H9 (cell line): ENCODE measurements around the gene TUT4. TPM values are rescaled to one million over a fixed set of nuclear protein-coding genes. Genes with fewer than 3 reads are reported as not detected.

Experiments
- DNase-seq: peaks from one replicate; pipeline ENCODE4 v3.0.0-alpha.2; 2017
- H2AFZ ChIP-seq: one replicate; pipeline ENCODE4 v1.6.1; 2013; ENCODE audit warnings: mild to moderate bottlenecking, low read length, control low read depth, moderate library complexity
- H2AK5ac ChIP-seq: 2 replicates; pipeline ENCODE4 v1.6.1; 2013; ENCODE audit warnings: low read length, control low read depth, mixed read lengths; ENCODE audit not compliant: insufficient read length
- H2BK120ac ChIP-seq: one replicate; pipeline ENCODE4 v1.6.1; 2013; ENCODE audit warnings: low read depth, mild to moderate bottlenecking, low read length, control low read depth, inconsistent platforms; ENCODE audit not compliant: poor library complexity, severe bottlenecking
- H2BK12ac ChIP-seq: 2 replicates; pipeline ENCODE4 v1.6.1; 2013; ENCODE audit warnings: low read length, control low read depth, mixed read lengths, low read depth; ENCODE audit not compliant: insufficient read length
- H2BK15ac ChIP-seq: 2 replicates; pipeline ENCODE4 v1.6.1; 2013; ENCODE audit warnings: low read depth, low read length, control low read depth
- H2BK20ac ChIP-seq: one replicate; pipeline ENCODE4 v1.6.1; 2013; ENCODE audit warnings: low read depth, mild to moderate bottlenecking, low read length, control low read depth, inconsistent platforms; ENCODE audit not compliant: poor library complexity, severe bottlenecking
- H2BK5ac ChIP-seq: 2 replicates; pipeline ENCODE4 v1.6.1; 2013; ENCODE audit warnings: low read length, control low read depth, mixed read lengths; ENCODE audit not compliant: insufficient read length
- H3K14ac ChIP-seq: 2 replicates; pipeline ENCODE4 v1.6.1; 2013; ENCODE audit warnings: low read length, control low read depth; ENCODE audit not compliant: insufficient read depth
- H3K18ac ChIP-seq: 2 replicates; pipeline ENCODE4 v1.6.1; 2013; ENCODE audit warnings: low read depth, mild to moderate bottlenecking, mixed read lengths, low read length, control low read depth; ENCODE audit not compliant: insufficient read length
- H3K23ac ChIP-seq: 2 replicates; pipeline ENCODE4 v1.6.1; 2013; ENCODE audit warnings: low read length, control low read depth, mixed read lengths, low read depth; ENCODE audit not compliant: insufficient read length
- H3K23me2 ChIP-seq: 2 replicates; pipeline ENCODE4 v1.6.1; 2013; ENCODE audit warnings: low read depth, mild to moderate bottlenecking, mixed read lengths, low read length, control low read depth; ENCODE audit not compliant: insufficient read length, poor library complexity, severe bottlenecking
- H3K27ac ChIP-seq: 2 replicates; pipeline ENCODE4 v1.5.1; 2013; ENCODE audit warnings: low read length, control low read depth, mixed read lengths, low read depth; ENCODE audit not compliant: insufficient read length
- H3K27me3 ChIP-seq: 2 replicates; pipeline ENCODE4 v1.6.1; 2013; ENCODE audit warnings: low read length, control low read depth, inconsistent platforms; ENCODE audit not compliant: insufficient read depth
- H3K4ac ChIP-seq: 2 replicates; pipeline ENCODE4 v1.6.1; 2013; ENCODE audit warnings: low read depth, mild to moderate bottlenecking, control low read depth, inconsistent platforms, low read length, moderate library complexity
- H3K4me1 ChIP-seq: 2 replicates; pipeline ENCODE4 v1.6.1; 2013; ENCODE audit warnings: low read length, control low read depth, inconsistent platforms; ENCODE audit not compliant: insufficient read depth
- H3K4me2 ChIP-seq: 2 replicates; pipeline ENCODE4 v1.6.1; 2013; ENCODE audit warnings: low read length, control low read depth, mixed read lengths; ENCODE audit not compliant: insufficient read length, insufficient read depth
- H3K56ac ChIP-seq: 2 replicates; pipeline ENCODE4 v1.6.1; 2013; ENCODE audit warnings: low read depth, mild to moderate bottlenecking, mixed read lengths, low read length, control low read depth; ENCODE audit not compliant: insufficient read length
- H3K79me1 ChIP-seq: 2 replicates; pipeline ENCODE4 v1.6.1; 2013; ENCODE audit warnings: low read depth, mild to moderate bottlenecking, moderate library complexity, low read length, control low read depth, inconsistent platforms; ENCODE audit not compliant: insufficient read depth, poor library complexity, severe bottlenecking
- H3K79me2 ChIP-seq: 2 replicates; pipeline ENCODE4 v1.6.1; 2013; ENCODE audit warnings: low read length, control low read depth, inconsistent platforms; ENCODE audit not compliant: insufficient read depth
- H3K9ac ChIP-seq: 2 replicates; pipeline ENCODE4 v1.6.1; 2013; ENCODE audit warnings: low read length, control low read depth, mixed read lengths; ENCODE audit not compliant: insufficient read length; ENCODE audit errors: extremely low read depth
- H3K9me3 ChIP-seq: one replicate; pipeline ENCODE4 v1.6.1; 2013; ENCODE audit warnings: low read depth, low read length, inconsistent platforms; ENCODE audit not compliant: control insufficient read depth
- H3T11ph ChIP-seq: one replicate; pipeline ENCODE4 v1.6.1; 2013; ENCODE audit warnings: mild to moderate bottlenecking, low read length, control low read depth, inconsistent platforms
- H4K20me1 ChIP-seq: one replicate; pipeline ENCODE4 v1.6.1; 2013; ENCODE audit not compliant: control insufficient read depth, insufficient read length, insufficient read depth
- H4K5ac ChIP-seq: 2 replicates; pipeline ENCODE4 v1.6.1; 2013; ENCODE audit warnings: low read depth, mild to moderate bottlenecking, mixed read lengths, low read length, control low read depth; ENCODE audit not compliant: insufficient read length
- H4K8ac ChIP-seq: replicated peaks from 2 replicates; pipeline ENCODE4 v1.6.1; 2013; ENCODE audit warnings: low read length, control low read depth, mixed read lengths, low read depth; ENCODE audit not compliant: insufficient read length
- H4K91ac ChIP-seq: 2 replicates; pipeline ENCODE4 v1.6.1; 2013; ENCODE audit warnings: low read depth, mild to moderate bottlenecking, moderate library complexity, mixed read lengths, low read length, control low read depth; ENCODE audit not compliant: insufficient read length
- H3K27ac Mint-ChIP-seq, 3 experiments: 2 replicates in 2 of 3; 3 replicates in 1 of 3; pipeline ENCODE4 v1.8.0; 2020 to 2021; ENCODE audit warnings: mixed read lengths in 3 of 3, mild to moderate bottlenecking in 1 of 3, moderate library complexity in 1 of 3
- H3K27me3 Mint-ChIP-seq: 2 replicates; pipeline ENCODE4 v1.8.0; 2021; ENCODE audit warnings: low read depth, mild to moderate bottlenecking, moderate library complexity, mixed read lengths
- H3K36me3 Mint-ChIP-seq, 3 experiments: 2 replicates in 2 of 3; 3 replicates in 1 of 3; pipeline ENCODE4 v1.8.0; 2020 to 2021; ENCODE audit warnings: low read depth in 3 of 3, mixed read lengths in 3 of 3; ENCODE audit not compliant: insufficient read depth in 1 of 3
- H3K4me1 Mint-ChIP-seq, 2 experiments: 2 replicates each; pipeline ENCODE4 v1.8.0; 2020; ENCODE audit warnings: mixed read lengths in 2 of 2
- H3K4me3 Mint-ChIP-seq, 2 experiments: 2 replicates in 1 of 2; 3 replicates in 1 of 2; pipeline ENCODE4 v1.8.0; 2020 to 2021; ENCODE audit warnings: mild to moderate bottlenecking in 2 of 2, mixed read lengths in 2 of 2, moderate library complexity in 1 of 2
- H3K9me3 Mint-ChIP-seq, 2 experiments: 2 replicates in 1 of 2; 3 replicates in 1 of 2; pipeline ENCODE4 v1.8.0; 2020; ENCODE audit warnings: mild to moderate bottlenecking in 2 of 2, mixed read lengths in 2 of 2, moderate library complexity in 1 of 2
- CTCF ChIP-seq: fragments of 200-600 bp; sonication (generic); conservative IDR thresholded peaks from 3 replicates; pipeline ENCODE4 v1.8.0; 2021; ENCODE audit warnings: antibody characterized with exemption, mild to moderate bottlenecking
- WGBS: extraction: QIAGEN DNeasy Blood & Tissue Kit; methylation state at CpG from one replicate; pipeline ENCODE4 v1.1.7; 2013; ENCODE audit warnings: missing lambda C conversion rate, low lambda C conversion rate, mixed read lengths; ENCODE audit not compliant: insufficient read length; ENCODE audit errors: extremely low coverage; 5-methylcytosine and 5-hydroxymethylcytosine counted together
- total RNA-seq: library from RNA; stranded (reverse); gene quantifications from 2 replicates; pipeline ENCODE4 v1.2.1, GENCODE V29; 2021

TUT4 gene
- total RNA-seq, 1 experiment from 2014 or later = 59.3 TPM

GRCh38 chr1:52455686-52456085 is 97.2 kb downstream of the TUT4 start:
- no peak overlapping the region; a peak in 1 of 7 replicates for H3K27ac Mint-ChIP-seq
- Histone ChIP-seq H2AFZ (no peak overlapping the region), H2BK5ac (no peak overlapping the region), H4K20me1 (no peaks in the 10 kb centered on the region), H3K4ac (no peak overlapping the region), H3K18ac (no peak overlapping the region), H3K9me3 (no peaks in the 10 kb centered on the region), H3K23ac (no peak overlapping the region), H3K4me1 (no peaks in the 10 kb centered on the region; the same call in 1 of the 2 replicates), H3K27ac (no peak overlapping the region), H3K79me2 (no peaks in the 10 kb centered on the region), H2BK20ac (no peak overlapping the region), H2BK120ac (no peak overlapping the region), H3K56ac (no peak overlapping the region), H3K23me2 (no peaks in the 10 kb centered on the region), H3K14ac (no peak overlapping the region), H3K9ac (no peak overlapping the region), H3K27me3 (no peaks in the 10 kb centered on the region), H2BK15ac (no peak overlapping the region), H4K8ac (no peak overlapping the region), H4K91ac (no peak overlapping the region), H3T11ph (no peak overlapping the region), H2BK12ac (no peak overlapping the region), H4K5ac (no peak overlapping the region), H3K79me1 (no peaks in the 10 kb centered on the region), H2AK5ac (no peak overlapping the region), H3K4me2 (no peak overlapping the region)
- H3K36me3 Mint-ChIP-seq = peaks cover 6 to 39% (median 30%) of the 10 kb centered on the region in 3 experiments; a peak in 6 of 7 replicates
- no peak overlapping the region for H3K4me3 Mint-ChIP-seq
- WGBS = no CpG with 5 or more reads among the region's 2 CpGs
- peaks cover 0 to 4% of the 10 kb centered on the region in 2 experiments; a peak in 2 of 5 replicates for H3K9me3 Mint-ChIP-seq
- DNase-seq = no peak
- TF ChIP-seq CTCF = no peak
- H3K27me3 Mint-ChIP-seq = no peaks in the 10 kb centered on the region
- H3K4me1 Mint-ChIP-seq = peaks cover 25 to 31% of the 10 kb centered on the region in 2 experiments
